H1 (cell line): ENCODE results near the gene FAM120B. TPM values are rescaled to one million over a fixed set of nuclear protein-coding genes. Genes with fewer than 3 reads are reported as not detected.

Experiments
- CTCF ChIA-PET: fragments of 300-600 bp; sonication (Branson Sonifier 250); formaldehyde crosslinking; loops from one replicate; lab custom pipeline; 2021; ENCODE audit not compliant: partially characterized antibody; lab: Charles Lee
- POLR2A ChIA-PET: fragments of 300-600 bp; sonication (Branson Sonifier 250); formaldehyde crosslinking; loops from one replicate; lab custom pipeline; 2021; ENCODE audit warnings: inconsistent platforms; ENCODE audit not compliant: partially characterized antibody; lab: Charles Lee
- DNase-seq, 2 experiments: peaks; one replicate each; pipeline versions ENCODE4 v3.0.0 to v3.0.0-alpha.2; 2010 to 2022; ENCODE audit warnings: low spot score in 2 of 2, low read depth in 1 of 2, mixed read lengths in 1 of 2
- FAIRE-seq: peaks from 2 replicates; lab custom pipeline; 2011; peaks lifted over from hg19 to GRCh38; lab: Jason Lieb, UNC
- H2AFZ ChIP-seq: 2 replicates; pipeline ENCODE4 v1.8.1; 2012; ENCODE audit warnings: low read length, inconsistent platforms
- H2AK5ac ChIP-seq: 2 replicates; pipeline ENCODE4 v1.6.1; 2013; ENCODE audit warnings: low read depth, low read length
- H2BK120ac ChIP-seq: replicated peaks from 2 replicates; pipeline ENCODE3; 2013; ENCODE audit warnings: low read depth, low read length, inconsistent platforms
- H2BK12ac ChIP-seq: 2 replicates; pipeline ENCODE4 v1.6.1; 2013; ENCODE audit warnings: low read depth, low read length
- H2BK15ac ChIP-seq: 2 replicates; pipeline ENCODE4 v1.6.1; 2013; ENCODE audit warnings: low read length
- H2BK20ac ChIP-seq: 2 replicates; pipeline ENCODE4 v1.6.1; 2013; ENCODE audit warnings: low read length
- H2BK5ac ChIP-seq: 2 replicates; pipeline ENCODE4 v1.6.1; 2013; ENCODE audit warnings: low read depth, low read length
- H3K14ac ChIP-seq: 2 replicates; pipeline ENCODE4 v1.6.1; 2013; ENCODE audit warnings: inconsistent platforms; ENCODE audit not compliant: insufficient read length
- H3K18ac ChIP-seq: 2 replicates; pipeline ENCODE4 v1.6.1; 2013; ENCODE audit warnings: low read length; ENCODE audit errors: extremely low read depth
- H3K23ac ChIP-seq: 2 replicates; pipeline ENCODE4 v1.6.1; 2013; ENCODE audit warnings: inconsistent platforms; ENCODE audit not compliant: insufficient read length
- H3K23me2 ChIP-seq: 2 replicates; pipeline ENCODE4 v1.6.1; 2013; ENCODE audit warnings: low read depth, low read length
- H3K27ac ChIP-seq: 2 replicates; pipeline ENCODE4 v1.6.1; 2011; ENCODE audit warnings: low read depth, low read length, inconsistent platforms
- H3K27me3 ChIP-seq, 4 experiments: replicated peaks in 1 of 4; 1 replicate in 1 of 4; 2 replicates in 3 of 4; pipeline versions ENCODE4 v1.6.1 to v1.8.1; 2011 to 2013; ENCODE audit warnings: low read length in 3 of 4, mild to moderate bottlenecking in 3 of 4, inconsistent platforms in 2 of 4, mixed read lengths in 2 of 4, moderate library complexity in 1 of 4; ENCODE audit not compliant: control insufficient read depth in 3 of 4, insufficient read depth in 3 of 4; ENCODE audit errors: extremely low read depth in 1 of 4
- H3K36me3 ChIP-seq, 4 experiments: 2 replicates each; pipeline versions ENCODE4 v1.6.1 to v1.8.1; 2011 to 2013; ENCODE audit warnings: mild to moderate bottlenecking in 4 of 4, low read length in 3 of 4, moderate library complexity in 2 of 4, control low read depth in 1 of 4, inconsistent platforms in 1 of 4; ENCODE audit not compliant: insufficient read depth in 4 of 4, control insufficient read depth in 2 of 4
- H3K4ac ChIP-seq: replicated peaks from 2 replicates; pipeline ENCODE3; 2013; ENCODE audit warnings: low read length, low read depth, mixed read lengths, inconsistent platforms; ENCODE audit not compliant: insufficient read length
- H3K4me1 ChIP-seq, 4 experiments: replicated peaks in 1 of 4; 1 replicate in 1 of 4; 2 replicates in 3 of 4; pipeline versions ENCODE4 v1.6.1 to v1.8.1; 2011 to 2013; ENCODE audit warnings: low read length in 3 of 4, inconsistent platforms in 2 of 4, mixed read lengths in 1 of 4; ENCODE audit not compliant: insufficient read depth in 4 of 4, control insufficient read depth in 3 of 4
- H3K4me2 ChIP-seq, 2 experiments: 2 replicates each; pipeline versions ENCODE4 v1.6.1 to v1.8.1; 2011 to 2013; ENCODE audit warnings: low read depth in 2 of 2, low read length in 2 of 2, control low read depth in 1 of 2, inconsistent platforms in 1 of 2, mild to moderate bottlenecking in 1 of 2; ENCODE audit not compliant: insufficient read depth in 1 of 2
- H3K4me3 ChIP-seq, 4 experiments: fragments of 200-600, 300-600 bp in 1 of 4; sonication (generic), shearing (Covaris generic), sonication (Bioruptor Twin) in 1 of 4; 2 replicates each; pipeline versions ENCODE4 v1.5.1 to v1.8.1; 2011 to 2016; ENCODE audit warnings: low read length in 4 of 4, low read depth in 3 of 4, control low read depth in 2 of 4, inconsistent platforms in 2 of 4, mild to moderate bottlenecking in 2 of 4, mixed read lengths in 1 of 4, moderate library complexity in 1 of 4; ENCODE audit not compliant: insufficient read depth in 2 of 4; ENCODE audit errors: extremely low read depth in 1 of 4
- H3K56ac ChIP-seq: replicated peaks from 2 replicates; pipeline ENCODE3; 2013; ENCODE audit warnings: low read depth, mild to moderate bottlenecking, mixed read lengths, low read length, inconsistent platforms; ENCODE audit not compliant: insufficient read length
- H3K79me1 ChIP-seq: 2 replicates; pipeline ENCODE4 v1.6.1; 2013; ENCODE audit warnings: low read depth, low read length, control low read depth
- H3K79me2 ChIP-seq, 2 experiments: 2 replicates each; pipeline versions ENCODE4 v1.6.1 to v1.8.1; 2012 to 2013; ENCODE audit warnings: low read length in 2 of 2, mild to moderate bottlenecking in 2 of 2, inconsistent platforms in 1 of 2; ENCODE audit not compliant: insufficient read depth in 2 of 2, control insufficient read depth in 1 of 2
- H3K9ac ChIP-seq, 4 experiments: replicated peaks in 1 of 4; 1 replicate in 1 of 4; 2 replicates in 3 of 4; pipeline versions ENCODE4 v1.6.1 to v1.8.1; 2011 to 2013; ENCODE audit warnings: low read depth in 3 of 4, low read length in 3 of 4, control low read depth in 2 of 4, mild to moderate bottlenecking in 2 of 4, moderate library complexity in 2 of 4, inconsistent platforms in 1 of 4; ENCODE audit errors: extremely low read depth in 1 of 4
- H3K9me3 ChIP-seq, 2 experiments: 2 replicates each; pipeline versions ENCODE4 v1.6.1 to v1.8.1; 2012 to 2013; ENCODE audit warnings: mild to moderate bottlenecking in 2 of 2, moderate library complexity in 2 of 2, control low read depth in 1 of 2, inconsistent platforms in 1 of 2, low read depth in 1 of 2, low read length in 1 of 2, mixed read lengths in 1 of 2; ENCODE audit not compliant: insufficient read depth in 2 of 2
- H4K20me1 ChIP-seq, 2 experiments: replicated peaks in 1 of 2; 2 replicates each; pipeline versions ENCODE3 to v1.8.1; 2011 to 2013; ENCODE audit warnings: inconsistent platforms in 2 of 2, low read length in 2 of 2, mild to moderate bottlenecking in 1 of 2; ENCODE audit not compliant: insufficient read depth in 2 of 2, control insufficient read depth in 1 of 2
- H4K5ac ChIP-seq: 2 replicates; pipeline ENCODE4 v1.6.1; 2013; ENCODE audit warnings: low read length, low read depth, mixed read lengths, inconsistent platforms; ENCODE audit not compliant: insufficient read length
- H4K8ac ChIP-seq: 2 replicates; pipeline ENCODE4 v1.8.0; 2013; ENCODE audit warnings: mild to moderate bottlenecking, moderate library complexity, low read length, inconsistent platforms; ENCODE audit not compliant: insufficient read depth; ENCODE audit errors: extremely low read depth
- H4K91ac ChIP-seq: replicated peaks from 2 replicates; pipeline ENCODE3; 2013; ENCODE audit warnings: low read length, mixed read lengths, inconsistent platforms; ENCODE audit not compliant: insufficient read length
- ASH2L ChIP-seq: fragments of 200-600, 300-600 bp; sonication (generic); IDR thresholded peaks from one replicate; pipeline ENCODE4 v1.7.1; 2017; ENCODE audit warnings: low read length
- BRCA1 ChIP-seq: IDR thresholded peaks from 2 replicates; pipeline ENCODE4 v1.6.1; 2012; ENCODE audit warnings: low read depth, low read length, improper control_type of control experiment
- EZH2 ChIP-seq: fragments of 200-600 bp; sonication (generic); IDR thresholded peaks from 2 replicates; pipeline ENCODE4 v1.7.1; 2012; ENCODE audit warnings: low read depth, mild to moderate bottlenecking, moderate library complexity, low read length, inconsistent platforms; ENCODE audit not compliant: severe bottlenecking
- JUND ChIP-seq: IDR thresholded peaks from 2 replicates; pipeline ENCODE4 v1.6.1; 2011; ENCODE audit warnings: mild to moderate bottlenecking, improper control_type of control experiment, low read length
- KDM1A ChIP-seq: fragments of 200-600, 300-600 bp; sonication (generic); IDR thresholded peaks from 2 replicates; pipeline ENCODE4 v1.7.1; 2016; ENCODE audit warnings: mild to moderate bottlenecking, low read length, borderline replicate concordance
- POLR2A ChIP-seq, 2 experiments: IDR thresholded peaks; 1 replicate in 1 of 2; 2 replicates in 1 of 2; pipeline ENCODE4 v1.6.1; 2011; ENCODE audit warnings: low read depth in 2 of 2, low read length in 2 of 2, mild to moderate bottlenecking in 2 of 2; ENCODE audit errors: control extremely low read depth in 1 of 2
- POU5F1 ChIP-seq: IDR thresholded peaks from 2 replicates; pipeline ENCODE4 v1.6.1; 2011; ENCODE audit warnings: low read depth, mild to moderate bottlenecking, low read length, moderate library complexity
- RXRA ChIP-seq: IDR thresholded peaks from 2 replicates; pipeline ENCODE4 v1.6.1; 2011; ENCODE audit warnings: low read depth, mild to moderate bottlenecking, low read length, moderate library complexity; ENCODE audit not compliant: insufficient read depth
- SP4 ChIP-seq: IDR thresholded peaks from 2 replicates; pipeline ENCODE4 v1.6.1; 2012; ENCODE audit warnings: low read length, inconsistent platforms
- TAF7 ChIP-seq: optimal IDR thresholded peaks from 2 replicates; pipeline ENCODE3; 2011; ENCODE audit warnings: low read depth, mild to moderate bottlenecking, inconsistent platforms, low read length, moderate library complexity, borderline replicate concordance
- TCF12 ChIP-seq: IDR thresholded peaks from 2 replicates; pipeline ENCODE4 v1.6.1; 2011; ENCODE audit warnings: low read depth, mild to moderate bottlenecking, low read length
- WGBS, 2 experiments: shearing (Covaris generic) in 1 of 2; methylation state at CpG; one replicate each; pipeline versions ENCODE4 v1.1.6 to v1.1.7; 2013 to 2015; ENCODE audit warnings: low lambda C conversion rate in 2 of 2, mixed read lengths in 2 of 2, inconsistent platforms in 1 of 2, low coverage in 1 of 2, missing lambda C conversion rate in 1 of 2; ENCODE audit not compliant: insufficient replicate concordance in 2 of 2, insufficient coverage in 1 of 2, insufficient read length in 1 of 2; ENCODE audit errors: extremely low coverage in 1 of 2, missing lambda C conversion rate in 1 of 2; 5-methylcytosine and 5-hydroxymethylcytosine counted together
- polyA plus RNA-seq, 7 experiments: library from polyadenylated mRNA; depleted of rRNA in 3 of 7; stranded (reverse) in 5 of 7; unstranded in 2 of 7; fragments of >200 nt in 5 of 7; fragments of 200-250 nt in 2 of 7; gene quantifications; 1 replicate in 5 of 7; 2 replicates in 1 of 7; 4 replicates in 1 of 7; pipeline versions ENCODE4 v1.2.1 to v1.2.3, GENCODE V29; 2011 to 2013; ENCODE audit warnings: missing spikeins in 2 of 7, mixed read lengths in 2 of 7
- total RNA-seq: library from RNA; stranded (reverse); fragmentation: NEBNext Ultra II Directional; extraction: Animal tissue kit (Norgen Biotek cat#: 25700); gene quantifications from 2 replicates; pipeline ENCODE4 v1.2.1, GENCODE V29; 2021

The FAM120B gene
- total and polyA plus RNA-seq, 2 of the 8 experiments (the other 6 are each of a cell fraction or from before 2014, with no cell fraction given) = 5.1 to 12.5 TPM

DNA sequence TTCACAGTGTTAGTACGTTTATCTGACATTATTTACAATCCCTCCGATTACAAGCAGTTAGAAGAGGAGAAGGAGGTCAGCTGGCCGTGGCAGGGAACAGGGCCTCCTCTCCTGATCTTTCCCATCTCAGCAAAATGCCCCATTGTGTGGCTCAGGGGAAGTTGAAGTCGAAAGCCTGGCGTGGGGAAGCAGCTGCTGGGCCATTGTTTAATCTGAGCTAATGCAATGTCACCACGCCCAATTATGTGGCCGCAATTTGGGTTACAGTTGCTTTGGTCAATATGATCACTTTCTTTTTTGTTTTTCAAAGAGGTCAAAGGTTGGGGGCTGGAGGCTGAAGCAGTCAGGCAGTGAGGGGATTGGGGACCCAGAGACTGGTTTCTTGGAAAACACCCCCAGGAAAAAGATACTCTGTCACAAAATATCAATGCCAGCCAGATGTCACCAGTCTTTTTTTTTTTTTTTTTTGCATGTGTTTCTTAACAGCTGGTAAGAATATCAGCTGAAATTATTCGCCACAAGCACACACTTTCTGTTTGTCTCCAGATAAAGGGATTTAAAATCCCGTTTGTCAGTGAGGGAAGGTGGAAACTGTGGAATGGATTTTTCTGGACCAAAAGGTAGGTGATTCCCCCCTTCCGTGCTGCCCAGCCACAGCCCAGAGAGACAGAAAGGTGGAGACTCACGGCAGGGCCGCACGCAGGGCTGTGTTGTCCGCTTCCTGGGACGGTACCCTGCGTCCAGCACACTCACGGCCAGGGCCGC lies 40.3 kb upstream of the FAM120B start:
- TF ChIP-seq ASH2L (no peak), SP4 (no peak), EZH2 (no peak), TAF7 (no peak), RXRA (no peak), POLR2A (IDR thresholded peaks at IDR 0.05; ENCODE audit: control extremely low read depth in 1 of 2, low read depth in 2 of 2, low read length in 2 of 2) (no peak), POU5F1 (no peak), BRCA1 (no peak), TCF12 (no peak), JUND (no peak), KDM1A (no peak)
- 82% methylated on average over 11 of the region's 18 CpGs; no CpG with 5 or more reads in 1 of the 2 experiments for WGBS, 2 experiments
- ChIA-PET POLR2A (no interaction called here), CTCF (interaction anchor here (0.9 to 1.7 kb wide), 4 partner anchors 10 to 28 kb away, joined by 3 to 4 read pairs (median 3); no protein-coding TSS in a partner anchor)
- no peaks in the 10 kb centered on the region for H4K20me1 ChIP-seq
- no peak overlapping the region for H3K9ac ChIP-seq
- FAIRE-seq = no peak
- no peaks in the 10 kb centered on the region for H3K79me2 ChIP-seq
- H3K27ac ChIP-seq = no peak overlapping the region
- no peak overlapping the region for H3K4ac ChIP-seq
- H2BK120ac ChIP-seq = no peak overlapping the region
- no peaks in the 10 kb centered on the region for H3K9me3 ChIP-seq
- no peak overlapping the region; the same call in 1 of the 2 replicates for H3K18ac ChIP-seq
- no peak overlapping the region for H3K56ac ChIP-seq
- no peak overlapping the region for H2AK5ac ChIP-seq
- no peaks in the 10 kb centered on the region for H3K23me2 ChIP-seq
- H2BK5ac ChIP-seq = no peak overlapping the region
- no peak overlapping the region for H2BK15ac ChIP-seq
- no peaks in the 10 kb centered on the region for H3K36me3 ChIP-seq
- 0 out of 2 replicates have a peak overlapping the region, but pooled peaks have one; percentile 24 for H2AFZ ChIP-seq
- no peak for DNase-seq
- H3K14ac ChIP-seq = no peak overlapping the region
- H3K4me2 ChIP-seq = no peak overlapping the region
- no peak overlapping the region for H4K5ac ChIP-seq
- no peak overlapping the region for H3K23ac ChIP-seq
- H3K4me1 ChIP-seq = peaks cover 0 to 5% (median under 1%) of the 10 kb centered on the region in 4 experiments; a peak in 2 of 7 replicates
- H2BK12ac ChIP-seq = no peak overlapping the region
- H3K4me3 ChIP-seq = no peak overlapping the region
- H2BK20ac ChIP-seq = no peak overlapping the region
- H3K27me3 ChIP-seq = no peaks in the 10 kb centered on the region; a peak in 1 of 7 replicates
- H3K79me1 ChIP-seq = no peaks in the 10 kb centered on the region
- no peak overlapping the region for H4K8ac ChIP-seq
- no peak overlapping the region for H4K91ac ChIP-seq
